IPS DF 4.7 (cell line): ENCODE results near the gene TOP2B.

Experiments
- DNase-seq: peaks from one replicate; pipeline ENCODE4 v3.0.0-alpha.2; 2013; ENCODE audit warnings: low spot score; ENCODE audit errors: extremely low read depth

The TOP2B gene

GRCh38 chr3:25583343-25583742, 81.4 kb downstream of the TOP2B start:
- no peak for DNase-seq

GRCh38 chr3:25582242-25582641, 82.5 kb downstream of the TOP2B start:
- no peak for DNase-seq

- no peak for DNase-seq
These were observed 82.9 kb downstream of the TOP2B start for GRCh38 chr3:25581823-25582222.

- no peak for DNase-seq
These were observed 83.4 kb downstream of the TOP2B start for GRCh38 chr3:25581335-25581734.

- no peak for DNase-seq
These were observed 84.2 kb downstream of the TOP2B start for GRCh38 chr3:25580534-25580933.

- DNase-seq = no peak
These were observed 86.6 kb downstream of the TOP2B start for GRCh38 chr3:25578059-25578458.

- no peak for DNase-seq
These were observed 87.8 kb downstream of the TOP2B start for GRCh38 chr3:25576831-25577454.

GRCh38 chr3:25576146-25576545, 88.6 kb downstream of the TOP2B start:
- DNase-seq = no peak

GRCh38 chr3:25575001-25575400, 89.7 kb downstream of the TOP2B start:
- DNase-seq = no peak

- DNase-seq = no peak
These were observed 90.4 kb downstream of the TOP2B start for GRCh38 chr3:25574172-25574765.

- no peak for DNase-seq
These were observed 91.1 kb downstream of the TOP2B start for GRCh38 chr3:25573386-25574171.

GRCh38 chr3:25572919-25573385, 91.8 kb downstream of the TOP2B start:
- DNase-seq = no peak

GRCh38 chr3:25572336-25572735, 92.4 kb downstream of the TOP2B start:
- no peak for DNase-seq

- DNase-seq = no peak
These were observed 93.4 kb downstream of the TOP2B start for GRCh38 chr3:25571285-25571684.

- no peak for DNase-seq
These were observed 96.1 kb downstream of the TOP2B start for GRCh38 chr3:25568525-25569078.

- no peak for DNase-seq
These were observed 96.7 kb downstream of the TOP2B start for GRCh38 chr3:25567806-25568524.

- DNase-seq = no peak
These were observed 97.3 kb downstream of the TOP2B start for GRCh38 chr3:25567388-25567787.

- no peak for DNase-seq
These were observed 98.3 kb downstream of the TOP2B start for GRCh38 chr3:25566358-25566920.

- no peak for DNase-seq
These were observed 98.9 kb downstream of the TOP2B start for GRCh38 chr3:25565807-25566206.

GRCh38 chr3:25564075-25564474, 100.6 kb downstream of the TOP2B start:
- DNase-seq = no peak

GRCh38 chr3:25563601-25564000, 101.1 kb downstream of the TOP2B start:
- DNase-seq = no peak
